GM19397 (cell line): ENCODE measurements around the gene CPLX3.

ENCODE experiments used
- ATAC-seq: cut with Tn5 transposase; IDR thresholded peaks from one replicate; pipeline ENCODE4 v1.9.1; 2021; ENCODE audit warnings: mild to moderate bottlenecking, moderate library complexity; ENCODE audit not compliant: unreplicated experiment

The CPLX3 gene

GRCh38 chr15:74801311-74801997, 25.0 kb upstream of the CPLX3 start:
- no peak for ATAC-seq

GRCh38 chr15:74802290-74802689, 24.1 kb upstream of the CPLX3 start:
- ATAC-seq: no peak

- ATAC-seq: no peak
Observed at GRCh38 chr15:74802862-74803447, 23.5 kb upstream of the CPLX3 start.

- no peak for ATAC-seq
Observed at GRCh38 chr15:74804935-74805334, 21.5 kb upstream of the CPLX3 start.

- ATAC-seq: no peak
Observed at GRCh38 chr15:74807282-74807681, 19.1 kb upstream of the CPLX3 start.

GRCh38 chr15:74808078-74808839, 18.2 kb upstream of the CPLX3 start:
- no peak for ATAC-seq

- no peak for ATAC-seq
Observed at GRCh38 chr15:74808840-74809229, 17.6 kb upstream of the CPLX3 start.

- ATAC-seq: no peak
Observed at GRCh38 chr15:74809242-74809641, 17.2 kb upstream of the CPLX3 start.

- no peak for ATAC-seq
Observed at GRCh38 chr15:74809956-74810355, 16.5 kb upstream of the CPLX3 start.

- ATAC-seq: no peak
Observed at GRCh38 chr15:74812533-74812932, 13.9 kb upstream of the CPLX3 start, which contains the start of gene LMAN1L. TSS of gene LMAN1L (plus strand) at chr15:74812835. CDS start at chr15:74812855, 20 bp downstream.

GRCh38 chr15:74815121-74815934, 11.1 kb upstream of the CPLX3 start:
- ATAC-seq: no peak

- ATAC-seq: no peak
Observed at GRCh38 chr15:74815961-74816360, 10.5 kb upstream of the CPLX3 start.

GRCh38 chr15:74816624-74817369, 9.6 kb upstream of the CPLX3 start:
- ATAC-seq: no peak

GRCh38 chr15:74817370-74817737, 9.1 kb upstream of the CPLX3 start:
- ATAC-seq: no peak

- no peak for ATAC-seq
Observed at GRCh38 chr15:74820056-74820455, 6.4 kb upstream of the CPLX3 start.

- peak; percentile 64 for ATAC-seq
Observed at GRCh38 chr15:74821091-74821789, 5.2 kb upstream of the CPLX3 start.

- no peak for ATAC-seq
Observed at GRCh38 chr15:74821790-74822158, 4.7 kb upstream of the CPLX3 start.

GRCh38 chr15:74822233-74822632, 4.2 kb upstream of the CPLX3 start:
- no peak for ATAC-seq

GRCh38 chr15:74823324-74823723, 3.1 kb upstream of the CPLX3 start:
- ATAC-seq: no peak

- ATAC-seq: no peak
Observed at GRCh38 chr15:74824976-74825375, 1.5 kb upstream of the CPLX3 start.
